Measurements from ENCODE around the gene EME2.

Gene EME2

GRCh38 chr16:1815461-1815860 lies 42.9 kb downstream of the EME2 start:
- no peak overlapping the region for H3K4me3 ChIP-seq (ENCODE audit: low read depth, low read length)
- no peak for DNase-seq (ENCODE audit: low read depth)
- TF ChIP-seq CTCF (IDR thresholded peaks at IDR 0.05; ENCODE audit: insufficient read depth, low read depth, low read length, missing control alignments) = no peak

GRCh38 chr16:1816396-1817275 lies 44.0 kb downstream of the EME2 start:
- no peak overlapping the region for H3K4me3 ChIP-seq (ENCODE audit: low read depth, low read length)
- no peak for DNase-seq (ENCODE audit: low read depth)
- no peak for TF ChIP-seq CTCF (IDR thresholded peaks at IDR 0.05; ENCODE audit: insufficient read depth, low read depth, low read length, missing control alignments)

- H3K4me3 ChIP-seq (ENCODE audit: low read depth, low read length) = no peak overlapping the region
- no peak for TF ChIP-seq CTCF (IDR thresholded peaks at IDR 0.05; ENCODE audit: insufficient read depth, low read depth, low read length, missing control alignments)
- DNase-seq (ENCODE audit: low read depth) = no peak
Measured at GRCh38 chr16:1817276-1817589, 44.6 kb downstream of the EME2 start.

- no peak for TF ChIP-seq CTCF (IDR thresholded peaks at IDR 0.05; ENCODE audit: insufficient read depth, low read depth, low read length, missing control alignments)
- H3K4me3 ChIP-seq (ENCODE audit: low read depth, low read length) = no peak overlapping the region
- DNase-seq (ENCODE audit: low read depth) = no peak
Measured at GRCh38 chr16:1817716-1818115, 45.1 kb downstream of the EME2 start.

- TF ChIP-seq CTCF (IDR thresholded peaks at IDR 0.05; ENCODE audit: insufficient read depth, low read depth, low read length, missing control alignments) = no peak
- no peak overlapping the region for H3K4me3 ChIP-seq (ENCODE audit: low read depth, low read length)
- DNase-seq (ENCODE audit: low read depth) = no peak
Measured at GRCh38 chr16:1818204-1818872, 45.7 kb downstream of the EME2 start.

- DNase-seq (ENCODE audit: low read depth) = no peak
- no peak overlapping the region for H3K4me3 ChIP-seq (ENCODE audit: low read depth, low read length)
- no peak for TF ChIP-seq CTCF (IDR thresholded peaks at IDR 0.05; ENCODE audit: insufficient read depth, low read depth, low read length, missing control alignments)
Measured at GRCh38 chr16:1818873-1819525, 46.4 kb downstream of the EME2 start.
